IPS DF 6.9 (cell line): Measurements from ENCODE around the gene CTNNA3.
"Not testable (repeated sequence)": the region's sequence is repeated elsewhere in the genome, so short reads cannot be mapped to it uniquely, and the experiment has no call there.

Experiments
- DNase-seq: peaks from one replicate; pipeline ENCODE4 v3.0.0-alpha.2; 2013; ENCODE audit warnings: low read depth, low spot score
- H3K27ac ChIP-seq: one replicate; pipeline ENCODE4 v1.5.1; 2013; ENCODE audit warnings: low read length, control low read depth
- H3K27me3 ChIP-seq: 2 replicates; pipeline ENCODE4 v1.6.1; 2013; ENCODE audit warnings: mild to moderate bottlenecking, low read length; ENCODE audit not compliant: control insufficient read depth, insufficient read depth
- H3K36me3 ChIP-seq: 2 replicates; pipeline ENCODE4 v1.6.1; 2013; ENCODE audit warnings: low read length; ENCODE audit not compliant: control insufficient read depth, insufficient read depth
- H3K4me1 ChIP-seq: 2 replicates; pipeline ENCODE4 v1.6.1; 2013; ENCODE audit warnings: low read length; ENCODE audit not compliant: control insufficient read depth, insufficient read depth
- H3K4me3 ChIP-seq: 2 replicates; pipeline ENCODE4 v1.5.1; 2013; ENCODE audit warnings: mild to moderate bottlenecking, low read length
- H3K9me3 ChIP-seq: 2 replicates; pipeline ENCODE4 v1.6.1; 2013; ENCODE audit warnings: low read length, inconsistent platforms; ENCODE audit not compliant: control insufficient read depth, insufficient read depth
- WGBS: extraction: QIAGEN DNeasy Blood & Tissue Kit; methylation state at CpG from one replicate; pipeline ENCODE4 v1.1.7; 2013; ENCODE audit warnings: mixed read lengths, missing lambda C conversion rate; ENCODE audit not compliant: insufficient read length, insufficient coverage; 5-methylcytosine and 5-hydroxymethylcytosine counted together

The CTNNA3 gene

DNA sequence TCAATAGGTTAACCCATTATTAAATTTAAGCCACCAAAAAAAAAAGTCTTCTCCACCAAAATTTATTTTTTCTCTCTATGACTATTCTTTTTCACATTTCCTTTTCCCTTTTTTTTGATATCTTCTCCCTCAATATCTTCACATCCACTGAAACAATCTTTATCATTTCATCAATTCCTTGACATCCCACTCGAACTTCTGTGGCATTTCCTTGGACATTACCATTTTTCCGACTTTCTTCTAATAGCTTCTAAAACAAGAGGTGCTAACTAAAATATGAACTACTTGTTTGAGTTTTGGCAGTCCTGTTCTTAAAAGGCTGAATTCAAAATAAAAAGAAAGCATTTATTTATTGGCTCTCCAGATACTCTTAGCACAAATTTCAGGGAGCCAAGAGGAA lies 684 bp upstream of the CTNNA3 start:
- Histone ChIP-seq H3K27me3 (no peaks in the 10 kb centered on the region), H3K27ac (no peak overlapping the region), H3K9me3 (no peaks in the 10 kb centered on the region), H3K4me1 (no peaks in the 10 kb centered on the region), H3K36me3 (no peaks in the 10 kb centered on the region), H3K4me3 (no peak overlapping the region)
- DNase-seq, result no peak
- 100% methylated on average over 1 of the region's 2 CpGs for WGBS

DNA sequence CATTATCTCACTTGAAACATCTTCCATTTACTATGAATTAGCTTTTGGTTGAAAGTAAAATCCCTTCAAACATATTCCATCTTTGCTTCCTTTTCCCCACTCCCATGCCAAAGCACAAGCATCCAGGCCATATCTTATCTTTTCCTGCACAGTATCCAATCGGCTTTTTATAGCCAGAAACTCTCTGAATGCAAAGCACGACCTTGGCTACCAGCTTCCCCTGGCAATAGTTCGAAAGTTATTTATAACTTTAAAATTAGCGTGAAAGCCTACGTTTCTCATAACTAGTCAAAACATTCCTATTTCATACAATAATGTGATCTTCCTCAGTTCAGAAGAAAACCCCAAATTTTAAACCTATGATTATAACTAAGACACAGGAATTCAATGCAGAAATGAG lies 440 bp downstream of the CTNNA3 start:
- no peaks in the 10 kb centered on the region for H3K36me3 ChIP-seq
- no peaks in the 10 kb centered on the region for H3K4me1 ChIP-seq
- H3K27ac ChIP-seq, result no peak overlapping the region
- no peak overlapping the region for H3K4me3 ChIP-seq
- no peak for DNase-seq
- no peaks in the 10 kb centered on the region for H3K27me3 ChIP-seq
- no CpG with 5 or more reads among the region's 5 CpGs for WGBS
- no peaks in the 10 kb centered on the region for H3K9me3 ChIP-seq

DNA sequence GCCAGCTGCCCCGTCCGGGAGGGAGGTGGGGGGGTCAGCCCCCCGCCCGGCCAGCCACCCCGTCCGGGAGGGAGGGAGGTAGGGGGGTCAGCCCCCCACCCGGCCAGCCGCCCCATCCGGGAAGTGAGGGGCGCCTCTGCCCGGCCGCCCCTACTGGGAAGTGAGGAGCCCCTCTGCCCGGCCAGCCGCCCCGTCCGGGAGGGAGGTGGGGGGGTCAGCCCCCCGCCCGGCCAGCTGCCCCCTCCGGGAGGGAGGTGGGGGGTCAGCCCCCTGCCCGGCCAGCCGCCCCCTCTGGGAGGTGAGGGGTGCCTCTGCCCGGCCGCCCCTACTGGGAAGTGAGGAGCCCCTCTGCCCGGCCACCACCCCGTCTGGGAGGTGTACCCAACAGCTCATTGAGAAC lies 4.1 kb downstream of the CTNNA3 start:
- H3K4me3 ChIP-seq, H3K27ac ChIP-seq, DNase-seq, H3K4me1 ChIP-seq, H3K27me3 ChIP-seq, H3K9me3 ChIP-seq, H3K36me3 ChIP-seq: not testable (repeated sequence)
- WGBS, result no CpG with 5 or more reads among the region's 25 CpGs

GRCh38 chr10:67690540-67690939 lies 5.5 kb downstream of the CTNNA3 start:
- not testable (repeated sequence) for H3K27ac ChIP-seq, H3K27me3 ChIP-seq, DNase-seq, H3K36me3 ChIP-seq, H3K4me1 ChIP-seq, H3K4me3 ChIP-seq, H3K9me3 ChIP-seq
- no CpG with 5 or more reads among the region's 7 CpGs for WGBS

DNA sequence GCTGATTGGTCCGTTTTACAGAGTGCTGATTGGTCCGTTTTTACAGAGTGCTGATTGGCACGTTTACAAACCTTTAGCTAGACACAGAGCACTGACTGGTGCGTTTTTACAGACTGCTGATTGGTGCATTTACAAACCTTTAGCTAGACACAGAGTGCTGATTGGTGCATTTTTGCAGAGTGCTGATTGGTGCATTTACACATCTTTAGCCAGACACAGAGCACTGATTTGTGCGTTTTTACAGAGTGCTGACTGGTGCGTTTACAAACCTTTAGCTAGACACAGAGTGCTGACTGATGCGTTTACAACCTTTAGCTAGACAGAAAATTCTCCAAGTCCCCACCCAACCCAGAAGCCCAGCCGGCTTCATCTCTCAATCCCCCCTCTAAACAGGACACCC lies 11.9 kb downstream of the CTNNA3 start:
- H3K4me3 ChIP-seq, DNase-seq, H3K4me1 ChIP-seq, H3K27ac ChIP-seq, H3K27me3 ChIP-seq, H3K9me3 ChIP-seq, H3K36me3 ChIP-seq: not testable (repeated sequence)
- WGBS, result no CpG with 5 or more reads among the region's 8 CpGs

- no peak for DNase-seq
Measured at GRCh38 chr10:67678335-67678974, 17.5 kb downstream of the CTNNA3 start.

DNA sequence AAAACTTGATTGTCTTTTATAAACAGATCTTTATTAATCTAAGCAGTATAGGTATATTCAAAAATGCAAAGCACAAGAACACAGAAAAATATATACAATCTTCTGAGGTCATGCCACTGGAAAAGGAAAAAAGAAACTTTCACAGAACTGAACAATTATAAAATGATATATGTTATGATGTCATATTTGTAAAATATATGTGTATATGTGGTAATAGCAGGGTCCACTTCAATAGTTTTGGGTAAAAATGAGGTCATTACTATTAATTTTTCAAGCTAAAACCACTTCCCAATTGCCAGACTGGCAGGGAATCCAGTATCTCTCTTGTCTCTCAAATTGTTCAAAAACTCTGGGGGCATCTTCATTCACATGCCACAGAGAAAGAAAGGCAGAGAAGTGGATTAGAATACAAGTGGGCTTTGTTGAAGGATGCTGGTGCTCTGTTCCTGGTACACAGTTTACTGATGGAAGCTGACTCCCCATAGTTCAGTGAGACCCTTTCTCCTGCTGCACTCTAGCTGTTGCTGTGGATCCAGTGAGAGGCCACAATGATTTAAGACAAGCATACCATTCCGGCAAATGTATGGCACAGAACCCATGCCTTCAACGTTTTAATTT lies 19.7 kb downstream of the CTNNA3 start:
- no peaks in the 10 kb centered on the region for H3K27me3 ChIP-seq
- WGBS, result no CpG with 5 or more reads among the region's 2 CpGs
- DNase-seq, result no peak
- no peaks in the 10 kb centered on the region for H3K9me3 ChIP-seq
- no peaks in the 10 kb centered on the region for H3K4me1 ChIP-seq
- H3K27ac ChIP-seq, result no peak overlapping the region
- no peak overlapping the region for H3K4me3 ChIP-seq
- no peaks in the 10 kb centered on the region for H3K36me3 ChIP-seq

More at GRCh38 chr10:67678335-67678974, 17.5 kb downstream of the CTNNA3 start:
- Histone ChIP-seq H3K4me1 (no peaks in the 10 kb centered on the region), H3K27ac (no peak overlapping the region), H3K27me3 (no peaks in the 10 kb centered on the region), H3K4me3 (no peak overlapping the region), H3K36me3 (no peaks in the 10 kb centered on the region), H3K9me3 (no peaks in the 10 kb centered on the region; the same call in 1 of the 2 replicates)
- no CpG with 5 or more reads among the region's 1 CpG for WGBS

DNA sequence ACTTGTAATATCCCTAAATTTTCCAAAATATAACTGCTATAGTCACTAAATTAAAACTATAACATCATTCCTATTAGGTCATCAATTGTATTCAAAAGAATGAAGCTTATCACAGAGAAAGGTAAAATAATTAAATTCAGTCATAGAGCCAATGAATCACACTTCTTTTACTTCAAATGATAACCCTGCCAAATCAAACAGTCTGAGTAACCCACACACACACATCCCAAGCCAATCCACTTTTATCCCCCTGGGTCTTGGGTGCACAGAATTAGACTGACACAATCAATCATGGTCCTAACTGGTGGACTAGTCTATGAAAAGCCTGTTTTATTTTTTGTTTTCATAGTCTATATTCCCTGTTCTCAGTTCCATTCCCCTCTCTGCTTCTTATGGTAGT lies 25.6 kb downstream of the CTNNA3 start:
- Histone ChIP-seq H3K9me3 (no peaks in the 10 kb centered on the region), H3K4me3 (no peak overlapping the region), H3K27me3 (no peaks in the 10 kb centered on the region), H3K27ac (no peak overlapping the region), H3K4me1 (no peaks in the 10 kb centered on the region), H3K36me3 (no peaks in the 10 kb centered on the region)
- no peak for DNase-seq

- H3K4me1 ChIP-seq, result no peaks in the 10 kb centered on the region
- H3K27me3 ChIP-seq, result no peaks in the 10 kb centered on the region
- no peaks in the 10 kb centered on the region for H3K36me3 ChIP-seq
- DNase-seq, result no peak
- no CpG with 5 or more reads among the region's 1 CpG for WGBS
- no peak overlapping the region for H3K4me3 ChIP-seq
- no peaks in the 10 kb centered on the region for H3K9me3 ChIP-seq
- no peak overlapping the region for H3K27ac ChIP-seq
Measured at GRCh38 chr10:67669978-67670377, 26.0 kb downstream of the CTNNA3 start.

DNA sequence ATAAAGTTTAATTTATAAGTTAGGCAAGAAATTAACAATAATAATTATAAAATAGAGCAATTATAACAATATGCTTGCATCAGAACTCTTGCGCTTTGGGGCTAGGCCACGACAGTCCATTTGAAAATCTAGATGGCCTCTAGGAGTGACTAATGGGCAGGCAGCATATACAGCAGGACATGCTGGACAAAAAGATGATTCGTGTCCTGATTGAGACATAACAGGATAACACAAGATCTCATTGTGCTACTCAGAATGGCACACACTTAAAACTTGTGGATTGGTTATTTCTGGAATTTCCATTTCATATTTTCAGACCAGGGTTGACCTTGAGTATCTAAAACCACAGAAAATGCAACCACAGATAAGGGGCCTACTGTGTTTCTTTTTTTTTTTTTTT lies 27.5 kb downstream of the CTNNA3 start:
- Histone ChIP-seq H3K27me3 (no peaks in the 10 kb centered on the region), H3K9me3 (no peaks in the 10 kb centered on the region), H3K36me3 (no peaks in the 10 kb centered on the region), H3K4me1 (no peaks in the 10 kb centered on the region), H3K27ac (no peak overlapping the region), H3K4me3 (no peak overlapping the region)
- DNase-seq, result no peak
- WGBS, result no CpG with 5 or more reads among the region's 3 CpGs

- no peaks in the 10 kb centered on the region for H3K27me3 ChIP-seq
- H3K9me3 ChIP-seq, result no peaks in the 10 kb centered on the region
- WGBS, result no CpG with 5 or more reads among the region's 1 CpG
- H3K4me1 ChIP-seq, result no peaks in the 10 kb centered on the region
- H3K4me3 ChIP-seq, result no peak overlapping the region
- H3K36me3 ChIP-seq, result no peaks in the 10 kb centered on the region
- no peak overlapping the region for H3K27ac ChIP-seq
- no peak for DNase-seq
Measured at GRCh38 chr10:67667035-67667425, 29.0 kb downstream of the CTNNA3 start.
